NB4 (cell line): ENCODE data around the gene KLC3.

Experiments
- CTCF ChIP-seq: IDR thresholded peaks from one replicate; pipeline ENCODE4 v1.5.1; 2012; ENCODE audit warnings: low read depth, low read length
- POLR2A ChIP-seq: IDR thresholded peaks from 2 replicates; pipeline ENCODE4 v1.6.1; 2011; ENCODE audit warnings: mild to moderate bottlenecking; ENCODE audit not compliant: insufficient read length; ENCODE audit errors: extremely low read depth

- TF ChIP-seq POLR2A (no peak), CTCF (no peak)
Observed at GRCh38 chr19:45296355-45296754, 44.2 kb upstream of the KLC3 start.
